Measurements from ENCODE around the gene WRAP53. TPM values are rescaled to one million over a fixed set of nuclear protein-coding genes. Genes with fewer than 3 reads are reported as not detected.

The WRAP53 gene
- total and polyA plus RNA-seq, 10 of the 15 experiments (the other 5 are each of a cell fraction or from before 2014, with no cell fraction given), result 1.9 to 42.0 (median 21.9) TPM

GRCh38 chr17:7706631-7707354 lies 18.5 kb downstream of the WRAP53 start:
- ChIA-PET SMC1A (ENCODE audit: uncharacterized antibody, unreplicated experiment) (interaction anchor here (1.2 kb wide), 1 partner anchor 24 kb away, joined by 3 read pairs; no protein-coding TSS in a partner anchor), RAD21 (ENCODE audit: unreplicated experiment) (no interaction called here), POLR2A (interaction anchor here (1.2 kb wide), 1 partner anchor 21 kb away, joined by 3 read pairs; no protein-coding TSS in a partner anchor), CTCF (interaction anchor here (1.4 to 1.7 kb wide), 2 partner anchors 19 to 37 kb away, joined by 5 to 6 read pairs; partner anchors contain the start of genes TP53 and WRAP53)
- no peak overlapping the region for H3K27ac ChIP-seq (ENCODE audit: control insufficient read depth, insufficient read depth)
- H3K4me2 ChIP-seq (ENCODE audit: control insufficient read depth, insufficient read depth), result no peak overlapping the region
- WGBS (ENCODE audit: insufficient coverage, insufficient replicate concordance, low lambda C conversion rate, missing lambda C conversion rate), result 53% methylated on average over 3 of the region's 3 CpGs
- intact Hi-C loops (cut with micrococcal nuclease; ENCODE audit: unreplicated experiment) (no loop called here), in situ Hi-C loops (cut with MboI) (no loop called here)
- no peaks in the 10 kb centered on the region for H4K20me1 ChIP-seq (ENCODE audit: control insufficient read depth, insufficient read depth)
- no TSS peak for BruUV-seq (replicated peaks)
- H3K4me1 ChIP-seq (ENCODE audit: control insufficient read depth, insufficient read depth, low read length), result peaks cover 5% of the 10 kb centered on the region
- H3K9me3 ChIP-seq (replicated peaks; ENCODE audit: control insufficient read depth, insufficient read depth, low read length), result no peaks in the 10 kb centered on the region
- ATAC-seq (no peak), DNase-seq (ENCODE audit: low read depth, low spot score) (no peak), FAIRE-seq (no peak)
- no peaks in the 10 kb centered on the region; a peak in 2 of 4 replicates for H3K36me3 ChIP-seq (ENCODE audit: control insufficient read depth in 2 of 2, insufficient read depth in 2 of 2, low read length in 1 of 2)
- peaks cover 3 to 5% of the 10 kb centered on the region in 2 experiments; a peak in 3 of 4 replicates for H3K27me3 ChIP-seq (replicated peaks in 1 of 2; ENCODE audit: control insufficient read depth in 2 of 2, insufficient read depth in 2 of 2, low read length in 1 of 2)
- no peak overlapping the region for H3K4me3 ChIP-seq
- no peak overlapping the region for H3K9ac ChIP-seq (ENCODE audit: control insufficient read depth, insufficient read depth, low read length)
- TF ChIP-seq NFYB (IDR thresholded peaks at IDR 0.05; ENCODE audit: insufficient read depth, low read depth, low read length) (no peak), IKZF1 (conservative IDR thresholded peaks at IDR 0.05) (no peak), ZNF24 (IDR thresholded peaks at IDR 0.05) (no peak), PAX5 (IDR thresholded peaks at IDR 0.05; ENCODE audit: borderline replicate concordance, low read depth, low read length) (no peak), PRDM15 (CRISPR knock-in tag; IDR thresholded peaks at IDR 0.05) (no peak), KAT2A (conservative IDR thresholded peaks at IDR 0.05; ENCODE audit: control insufficient read depth, low read depth, low read length) (no peak), BRCA1 (IDR thresholded peaks at IDR 0.05; ENCODE audit: low read depth, low read length) (no peak)
- H3K79me2 ChIP-seq (ENCODE audit: control insufficient read depth, insufficient read depth, low read length), result no peaks in the 10 kb centered on the region
- no peak overlapping the region for H2AFZ ChIP-seq (ENCODE audit: control insufficient read depth, low read depth, low read length)
